HG03460 (cell line): ENCODE results near the gene NMRK2.
"Not testable (repeated sequence)": the region's sequence is repeated elsewhere in the genome, so short reads cannot be mapped to it uniquely, and the experiment has no call there.

Experiments
- ATAC-seq: cut with Tn5 transposase; IDR thresholded peaks from one replicate; pipeline ENCODE4 v1.9.1; 2021; ENCODE audit not compliant: unreplicated experiment

NMRK2 gene

GRCh38 chr19:3964256-3965194 lies 31.7 kb downstream of the NMRK2 start:
- no peak for ATAC-seq

GRCh38 chr19:3966051-3967017 lies 33.5 kb downstream of the NMRK2 start:
- ATAC-seq: no peak

- not testable (repeated sequence) for ATAC-seq
Measured at GRCh38 chr19:3967983-3968382, 35.1 kb downstream of the NMRK2 start.

GRCh38 chr19:3968556-3969434 lies 35.9 kb downstream of the NMRK2 start:
- ATAC-seq: no peak

- ATAC-seq: no peak
Measured at GRCh38 chr19:3969435-3970312, 36.8 kb downstream of the NMRK2 start.

GRCh38 chr19:3970313-3970807 lies 37.5 kb downstream of the NMRK2 start:
- no peak for ATAC-seq

GRCh38 chr19:3970808-3971598 lies 38.1 kb downstream of the NMRK2 start, which contains the start of gene DAPK3:
TSS of gene DAPK3 (minus strand) at chr19:3971099. CDS start at chr19:3969735, 1,364 bp downstream.
- peak; percentile 92 for ATAC-seq

GRCh38 chr19:3975144-3975543 lies 42.3 kb downstream of the NMRK2 start:
- ATAC-seq: no peak

GRCh38 chr19:3975637-3976087 lies 42.8 kb downstream of the NMRK2 start:
- no peak for ATAC-seq

- ATAC-seq: no peak
Measured at GRCh38 chr19:3976495-3977241, 43.8 kb downstream of the NMRK2 start.

- ATAC-seq: no peak
Measured at GRCh38 chr19:3977242-3978143, 44.6 kb downstream of the NMRK2 start.

- no peak for ATAC-seq
Measured at GRCh38 chr19:3978145-3978544, 45.3 kb downstream of the NMRK2 start.

- no peak for ATAC-seq
Measured at GRCh38 chr19:3979289-3979673, 46.4 kb downstream of the NMRK2 start.

- no peak for ATAC-seq
Measured at GRCh38 chr19:3979674-3980352, 46.9 kb downstream of the NMRK2 start.

- ATAC-seq: no peak
Measured at GRCh38 chr19:3980353-3981251, 47.7 kb downstream of the NMRK2 start.
